Measurements from ENCODE around the gene FRMD4A.
"Not testable (repeated sequence)": the region's sequence is repeated elsewhere in the genome, so short reads cannot be mapped to it uniquely, and the experiment has no call there.

FRMD4A gene

GRCh38 chr10:14285941-14286560 is 44.7 kb downstream of the FRMD4A start:
- no peak for DNase-seq

- DNase-seq = no peak
These were observed 48.4 kb downstream of the FRMD4A start for GRCh38 chr10:14282276-14282675.

DNA sequence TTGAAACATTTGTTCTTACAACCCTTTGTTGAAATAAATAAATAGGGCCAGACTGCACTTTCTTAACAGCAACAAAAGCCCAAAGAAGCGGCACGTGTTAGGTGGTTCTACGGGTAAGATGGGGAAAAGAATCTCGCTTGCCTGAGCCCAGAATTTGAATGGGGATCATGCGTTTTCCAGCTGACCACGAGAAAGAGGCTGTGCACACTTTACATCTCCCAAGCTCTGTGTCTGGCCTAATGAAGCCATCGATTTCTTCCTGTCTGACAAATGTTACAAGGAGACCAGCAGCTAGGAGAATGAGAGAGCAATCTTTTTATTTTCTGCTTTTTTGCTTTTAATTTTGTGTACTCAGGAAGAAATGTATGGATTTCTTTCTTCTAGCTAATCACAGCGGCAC is 52.2 kb downstream of the FRMD4A start:
- DNase-seq = no peak

GRCh38 chr10:14276210-14276609 is 54.5 kb downstream of the FRMD4A start:
- DNase-seq = no peak

DNA sequence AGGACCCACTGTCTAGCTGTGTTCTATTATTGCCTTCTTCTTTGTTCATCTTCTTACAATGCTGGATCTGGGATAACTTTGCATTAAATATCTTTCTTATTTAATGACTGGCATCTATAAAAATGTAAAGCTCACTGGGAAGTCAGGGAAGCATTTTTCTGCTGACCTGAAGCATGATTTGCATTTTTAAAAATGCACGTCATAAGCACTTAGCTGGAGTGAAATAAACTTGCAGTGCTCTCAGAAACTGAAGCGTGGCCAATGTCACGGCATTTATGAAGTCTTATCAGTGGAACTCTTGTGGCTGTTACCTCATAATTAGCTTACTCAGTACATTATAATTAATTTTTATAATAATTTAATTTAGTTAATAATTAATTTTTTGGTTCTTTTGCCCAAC is 59.1 kb downstream of the FRMD4A start:
- no peak for DNase-seq

DNA sequence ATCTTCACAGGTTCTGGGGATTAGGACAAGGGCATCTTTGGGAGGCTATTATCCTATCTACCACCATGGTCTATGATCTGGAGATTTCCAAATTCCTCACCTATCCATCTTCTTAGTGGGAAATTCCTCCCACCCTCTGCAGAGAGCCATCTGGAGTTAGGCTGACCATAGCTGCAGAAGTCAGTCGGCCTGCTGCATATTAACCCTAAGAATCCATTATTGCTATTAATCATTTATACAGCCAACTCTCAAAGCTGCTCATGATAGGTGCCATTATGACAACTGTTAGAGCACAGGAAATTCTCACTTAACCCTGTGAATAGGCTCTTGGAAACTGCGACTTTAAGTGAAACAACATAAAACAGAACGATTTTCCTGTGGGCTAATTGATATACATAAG is 60.4 kb downstream of the FRMD4A start:
- no peak for DNase-seq

DNA sequence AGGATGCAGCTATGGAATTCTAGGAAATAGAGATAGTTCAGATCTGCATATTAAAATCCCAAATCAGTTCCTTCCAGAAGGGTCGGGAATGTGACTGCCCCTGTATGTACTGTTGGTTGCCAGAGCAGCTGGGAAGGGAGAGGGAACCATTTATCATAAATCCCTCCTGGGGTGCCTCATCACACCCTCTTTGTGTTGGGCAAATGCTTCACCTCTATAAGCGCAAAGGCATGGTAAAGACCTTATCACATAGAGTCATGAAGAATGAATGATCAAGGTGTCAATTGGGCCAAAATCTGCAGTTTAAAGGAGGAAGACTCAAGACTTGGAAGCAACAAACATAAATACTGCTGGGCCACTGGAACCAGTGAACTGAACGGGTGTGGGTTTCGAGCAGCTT is 65.0 kb downstream of the FRMD4A start:
- no peak for DNase-seq

- no peak for DNase-seq
These were observed 67.8 kb downstream of the FRMD4A start for GRCh38 chr10:14262836-14263425.

DNA sequence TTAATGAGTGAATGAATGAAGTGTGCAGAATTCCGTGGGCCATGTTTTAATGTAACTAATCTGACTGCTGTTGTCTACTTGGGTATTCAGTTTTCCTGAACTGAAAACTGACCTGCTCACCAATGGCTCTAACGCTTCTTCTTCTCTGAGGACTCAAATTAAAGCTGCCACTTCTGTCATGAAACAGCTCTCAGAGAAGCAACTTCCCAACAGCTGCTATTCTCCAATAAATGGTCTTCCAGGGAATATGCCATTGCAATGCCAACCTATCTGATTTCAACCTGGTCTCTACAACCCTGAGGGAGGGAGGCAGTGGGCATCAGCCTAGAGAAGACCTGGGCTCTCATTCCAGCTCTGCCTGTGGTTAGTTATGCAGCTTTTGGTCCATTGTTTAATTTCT is 69.4 kb downstream of the FRMD4A start:
- no peak for DNase-seq

DNA sequence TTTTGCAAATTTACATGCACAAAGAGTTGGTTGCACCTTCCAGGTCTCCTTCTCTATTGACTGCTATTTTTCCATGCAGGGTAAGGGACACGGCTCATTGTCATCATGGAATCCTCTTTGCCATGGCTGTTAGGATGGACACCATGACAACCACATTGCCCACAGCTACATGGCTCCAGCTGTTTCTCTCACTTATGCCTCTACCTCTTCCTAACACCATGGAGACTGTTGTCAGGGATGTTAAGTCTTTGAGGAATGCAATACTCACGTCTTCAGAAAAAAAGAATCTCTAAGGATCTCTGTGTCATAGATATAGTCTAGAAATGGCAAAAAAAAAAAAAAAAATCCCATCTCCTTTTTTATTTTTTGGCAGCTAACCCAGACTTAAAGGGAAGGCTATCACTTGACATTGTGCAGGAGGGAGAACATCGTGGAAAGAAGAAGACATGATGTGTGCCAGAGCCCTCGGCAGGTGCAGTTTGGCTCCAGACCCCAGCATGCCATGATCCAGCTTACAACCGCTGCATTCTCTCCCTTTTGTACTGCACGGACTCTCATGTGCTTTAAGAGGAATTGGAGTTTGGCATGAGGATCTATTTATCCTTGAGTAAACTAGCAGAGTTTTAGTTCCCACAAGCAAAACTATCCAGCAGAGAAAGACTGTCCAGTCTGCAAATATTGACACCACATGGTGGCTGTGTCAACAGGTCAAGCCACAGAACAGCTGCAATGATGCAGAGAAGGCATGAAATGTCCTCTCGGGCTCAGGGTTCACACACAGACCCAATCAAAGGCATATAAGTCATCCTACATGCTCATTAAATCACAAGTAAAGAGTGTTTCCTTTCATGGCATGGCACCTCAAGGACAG is 70.8 kb downstream of the FRMD4A start:
- no peak for DNase-seq

GRCh38 chr10:14254368-14254767 is 76.4 kb downstream of the FRMD4A start:
- DNase-seq = no peak

DNA sequence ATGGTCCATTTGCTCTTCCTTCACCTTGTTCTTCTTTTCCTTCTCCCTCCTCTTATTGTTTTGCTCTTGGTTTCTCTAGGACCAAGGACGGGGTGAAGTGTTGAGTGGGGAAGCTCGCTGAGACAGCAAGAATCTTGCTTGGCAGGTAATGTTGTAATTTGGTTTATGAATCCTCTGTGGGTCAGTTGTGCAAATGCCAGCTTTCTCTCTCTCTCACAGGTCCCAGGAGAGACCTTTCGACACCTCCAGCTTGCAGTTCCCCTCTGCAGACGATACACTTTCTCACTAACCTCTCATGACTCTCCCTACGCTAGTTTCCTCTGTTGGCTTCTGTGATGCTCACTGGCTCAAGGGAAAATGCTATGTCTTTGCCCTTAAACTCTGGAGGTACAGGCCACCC is 77.0 kb downstream of the FRMD4A start:
- DNase-seq = no peak

- DNase-seq = no peak
These were observed 77.6 kb downstream of the FRMD4A start for GRCh38 chr10:14253079-14253478.

DNA sequence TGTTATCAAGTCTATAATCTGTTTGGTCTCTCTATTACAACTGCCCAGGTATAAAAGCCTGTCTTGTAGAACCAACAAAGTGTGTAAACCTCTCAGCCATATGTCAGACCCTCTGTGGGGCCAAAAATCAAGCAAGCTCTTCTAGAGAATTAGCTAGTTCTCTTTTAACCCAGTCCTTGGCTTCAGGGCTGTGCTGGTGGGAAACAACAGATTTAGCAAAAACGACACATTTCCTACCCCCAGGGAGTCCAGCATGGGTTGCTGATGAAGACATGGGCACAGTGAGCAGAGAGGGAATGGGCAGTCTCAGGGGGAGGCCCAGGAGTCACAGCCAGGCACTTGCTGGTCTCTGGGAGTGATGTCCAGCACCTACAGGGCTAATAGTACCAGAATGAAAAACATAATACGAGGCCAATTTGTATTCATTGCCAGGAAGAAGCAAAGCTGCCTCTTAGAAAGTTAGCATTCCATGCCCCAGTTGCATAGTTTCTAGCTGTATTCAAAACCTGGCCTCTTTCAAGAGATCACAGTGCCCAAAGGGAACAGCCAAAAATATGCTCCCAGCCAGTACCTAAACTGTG is 80.1 kb downstream of the FRMD4A start:
- no peak for DNase-seq

DNA sequence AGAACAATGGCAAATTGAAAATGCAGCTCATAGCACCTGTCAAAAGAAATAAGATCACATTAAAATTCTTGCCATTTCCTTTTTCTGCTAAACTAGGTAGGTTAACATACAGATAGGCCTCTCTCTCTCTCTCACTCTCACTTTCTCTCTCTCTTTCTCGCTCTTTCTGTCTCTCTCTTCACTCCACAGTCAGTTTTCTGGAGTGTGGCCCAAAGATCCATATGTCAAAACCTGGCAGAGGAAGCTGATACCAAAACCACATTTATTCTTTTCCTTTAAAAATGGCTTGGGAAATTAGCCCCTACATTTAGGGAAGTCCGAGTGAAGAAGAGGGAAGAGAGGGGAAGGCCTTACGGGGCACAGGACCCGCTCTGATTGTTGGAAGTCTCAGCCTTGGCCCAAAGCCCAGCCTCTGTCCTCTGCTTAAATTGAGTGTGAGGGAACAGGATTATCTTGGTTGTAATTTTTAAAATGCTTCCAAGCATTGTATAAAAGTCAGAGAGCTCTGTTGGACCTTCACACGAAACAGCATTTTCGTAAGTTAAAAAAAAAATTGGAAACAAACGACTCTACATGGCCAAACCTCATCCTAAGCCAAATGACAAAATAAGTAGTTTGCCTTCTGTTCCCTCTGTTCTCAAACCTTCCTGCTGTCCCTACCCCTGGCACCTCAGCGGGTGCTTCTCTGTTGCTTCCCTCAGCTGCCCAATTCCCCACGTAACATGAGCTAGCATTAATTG is 83.2 kb downstream of the FRMD4A start:
- DNase-seq = no peak

DNA sequence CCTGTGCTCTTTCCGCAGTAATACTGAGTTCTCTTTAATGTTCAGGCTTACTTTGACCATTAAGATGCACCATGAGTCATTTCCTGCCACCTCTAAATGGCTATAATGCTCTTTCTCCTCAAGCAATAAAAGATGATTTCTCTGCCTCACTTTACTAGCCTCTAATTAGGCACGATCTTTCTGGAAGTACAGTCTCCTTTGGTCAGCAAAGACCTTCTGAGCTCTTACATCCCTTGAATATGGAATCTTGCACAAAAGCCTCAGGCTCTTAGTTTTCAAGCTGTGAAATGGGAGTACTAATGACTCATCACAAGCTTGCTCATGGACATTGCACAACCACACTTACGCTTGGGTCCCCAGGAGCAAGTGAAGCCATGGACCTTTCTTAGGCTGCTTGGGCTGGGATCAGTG is 85.9 kb downstream of the FRMD4A start:
- no peak for DNase-seq

- no peak for DNase-seq
These were observed 86.6 kb downstream of the FRMD4A start for GRCh38 chr10:14244147-14244546.

- DNase-seq = no peak
These were observed 87.5 kb downstream of the FRMD4A start for GRCh38 chr10:14243221-14243620.

DNA sequence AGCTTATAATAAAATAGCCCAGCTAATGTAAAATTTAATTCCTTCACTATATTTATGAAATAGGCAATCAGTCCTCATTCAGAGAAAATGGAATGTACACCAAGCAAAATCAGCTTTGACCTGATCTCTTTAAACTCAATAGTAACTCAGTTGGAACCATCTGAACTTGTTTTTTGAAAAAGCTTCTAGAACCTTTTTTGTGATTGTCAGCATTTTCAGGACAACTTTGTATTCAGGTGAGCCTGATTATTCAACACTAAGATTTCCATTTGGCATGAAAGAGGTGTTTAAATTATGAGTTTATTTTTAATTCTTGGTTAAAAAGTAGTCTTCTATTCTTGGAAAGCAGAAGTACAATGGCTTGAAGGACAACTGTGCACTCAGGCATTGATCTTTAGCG is 89.5 kb downstream of the FRMD4A start:
- no peak for DNase-seq

GRCh38 chr10:14240253-14241189 is 90.2 kb downstream of the FRMD4A start:
- DNase-seq = no peak

DNA sequence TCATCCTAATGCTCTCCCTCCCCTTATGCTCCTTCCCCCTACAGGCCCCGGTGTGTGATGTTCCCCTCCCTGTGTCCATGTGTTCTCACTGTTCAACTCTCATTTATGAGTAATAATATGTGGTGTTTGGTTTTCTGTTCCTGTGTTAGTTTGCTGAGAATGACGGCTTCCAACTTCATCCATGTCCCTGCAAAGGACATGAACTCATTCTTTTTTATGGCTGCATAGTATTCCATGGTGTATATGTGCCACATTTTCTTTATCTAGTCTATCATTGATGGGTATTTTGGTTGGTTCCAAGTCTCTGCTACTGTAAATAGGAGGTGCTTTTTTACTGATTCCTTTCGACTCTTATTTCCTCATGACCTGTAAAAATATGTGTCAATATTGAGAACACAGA is 92.1 kb downstream of the FRMD4A start:
- not testable (repeated sequence) for DNase-seq

GRCh38 chr10:14236341-14236740 is 94.4 kb downstream of the FRMD4A start:
- no peak for DNase-seq

Data from NCI-H1092 (cell line).